Measurements from ENCODE around the gene MAP2. TPM values are rescaled to one million over a fixed set of nuclear protein-coding genes. Genes with fewer than 3 reads are reported as not detected.

Gene MAP2
- total RNA-seq, 4 donors from 2014 or later, result 2.0 to 6.4 (median 2.7) TPM

DNA sequence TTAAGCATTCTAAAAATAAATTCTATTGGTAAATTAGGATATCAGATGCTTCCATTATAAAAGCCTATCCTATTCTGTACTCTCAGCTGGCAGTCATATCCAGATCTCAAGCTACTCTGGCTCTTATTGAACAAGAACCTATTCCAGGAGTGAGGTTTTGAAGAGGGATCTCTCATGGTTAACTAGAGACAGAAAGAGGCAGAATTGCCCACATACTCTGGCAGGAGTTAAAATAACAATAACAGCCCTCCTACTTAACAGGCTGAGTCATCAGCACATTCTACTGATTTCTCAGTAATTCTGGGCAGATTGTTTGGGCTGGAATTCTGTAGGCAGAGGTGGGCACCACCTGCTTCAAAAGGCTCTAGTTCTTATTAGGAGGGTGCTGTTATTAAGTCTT lies 205.8 kb downstream of the MAP2 start:
- intact Hi-C loops (cut with DNase I; ENCODE audit: low total_unique reads), result no loop called here
- Histone ChIP-seq H3K27me3 (no peaks in the 10 kb centered on the region), H3K9me3 (no peaks in the 10 kb centered on the region), H3K36me3 (no peaks in the 10 kb centered on the region), H3K4me3 (no peak overlapping the region), H3K4me1 (no peaks in the 10 kb centered on the region), H3K27ac (no peak overlapping the region)
- in situ Hi-C loops (cut with MboI; ENCODE audit: low pct_ligation_motif_present in 1 of 4, low pct_unique_long_range_greater_than_20kb in 1 of 4, low sequenced_read_pairs in 3 of 4), result no loop called here
- no peak for TF ChIP-seq POLR2A (IDR thresholded peaks at IDR 0.05)
- TF ChIP-seq POLR2AphosphoS5 (IDR thresholded peaks at IDR 0.05), result no peak
- TF ChIP-seq EP300 (IDR thresholded peaks at IDR 0.05; ENCODE audit: low read depth), result no peak
- TF ChIP-seq, protein P1, sequence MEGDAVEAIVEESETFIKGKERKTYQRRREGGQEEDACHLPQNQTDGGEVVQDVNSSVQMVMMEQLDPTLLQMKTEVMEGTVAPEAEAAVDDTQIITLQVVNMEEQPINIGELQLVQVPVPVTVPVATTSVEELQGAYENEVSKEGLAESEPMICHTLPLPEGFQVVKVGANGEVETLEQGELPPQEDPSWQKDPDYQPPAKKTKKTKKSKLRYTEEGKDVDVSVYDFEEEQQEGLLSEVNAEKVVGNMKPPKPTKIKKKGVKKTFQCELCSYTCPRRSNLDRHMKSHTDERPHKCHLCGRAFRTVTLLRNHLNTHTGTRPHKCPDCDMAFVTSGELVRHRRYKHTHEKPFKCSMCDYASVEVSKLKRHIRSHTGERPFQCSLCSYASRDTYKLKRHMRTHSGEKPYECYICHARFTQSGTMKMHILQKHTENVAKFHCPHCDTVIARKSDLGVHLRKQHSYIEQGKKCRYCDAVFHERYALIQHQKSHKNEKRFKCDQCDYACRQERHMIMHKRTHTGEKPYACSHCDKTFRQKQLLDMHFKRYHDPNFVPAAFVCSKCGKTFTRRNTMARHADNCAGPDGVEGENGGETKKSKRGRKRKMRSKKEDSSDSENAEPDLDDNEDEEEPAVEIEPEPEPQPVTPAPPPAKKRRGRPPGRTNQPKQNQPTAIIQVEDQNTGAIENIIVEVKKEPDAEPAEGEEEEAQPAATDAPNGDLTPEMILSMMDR (IDR thresholded peaks at IDR 0.05), result no peak
- no peak for DNase-seq

DNA sequence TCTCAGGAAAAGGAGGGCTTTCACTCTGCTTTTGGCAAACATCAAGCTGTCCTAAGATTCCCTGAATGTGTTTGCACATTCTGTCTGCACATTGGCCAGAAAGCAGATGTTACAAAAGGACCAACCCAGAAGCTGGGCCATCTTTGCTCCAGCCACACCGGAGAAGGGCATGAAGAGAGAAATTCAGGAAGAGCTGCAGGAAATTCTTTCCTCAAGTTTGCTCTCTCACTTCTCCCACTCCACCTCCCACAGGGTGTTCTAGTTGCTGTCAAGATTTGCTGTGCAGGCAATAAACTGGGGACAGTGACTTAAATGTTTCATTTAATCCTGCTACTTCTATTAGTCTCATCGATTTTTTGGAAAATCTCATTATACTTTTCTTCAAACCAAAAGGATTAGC lies 210.1 kb downstream of the MAP2 start:
- Histone ChIP-seq H3K36me3 (no peaks in the 10 kb centered on the region), H3K4me1 (no peaks in the 10 kb centered on the region), H3K27me3 (no peaks in the 10 kb centered on the region), H3K9me3 (no peaks in the 10 kb centered on the region), H3K4me3 (no peak overlapping the region), H3K27ac (no peak overlapping the region)
- in situ Hi-C loops (cut with MboI; ENCODE audit: low pct_ligation_motif_present in 1 of 4, low pct_unique_long_range_greater_than_20kb in 1 of 4, low sequenced_read_pairs in 3 of 4), result no loop called here
- TF ChIP-seq EP300 (IDR thresholded peaks at IDR 0.05; ENCODE audit: low read depth), result no peak
- TF ChIP-seq POLR2A (IDR thresholded peaks at IDR 0.05), result no peak
- TF ChIP-seq, protein P1 (IDR thresholded peaks at IDR 0.05), result no peak
- TF ChIP-seq POLR2AphosphoS5 (IDR thresholded peaks at IDR 0.05), result no peak
- DNase-seq, result no peak
- 66 to 73% methylated on average over 2 of the region's 2 CpGs for WGBS, 2 donors (ENCODE audit: low coverage in 1 of 2)
- intact Hi-C loops (cut with DNase I; ENCODE audit: low total_unique reads), result no loop called here

DNA sequence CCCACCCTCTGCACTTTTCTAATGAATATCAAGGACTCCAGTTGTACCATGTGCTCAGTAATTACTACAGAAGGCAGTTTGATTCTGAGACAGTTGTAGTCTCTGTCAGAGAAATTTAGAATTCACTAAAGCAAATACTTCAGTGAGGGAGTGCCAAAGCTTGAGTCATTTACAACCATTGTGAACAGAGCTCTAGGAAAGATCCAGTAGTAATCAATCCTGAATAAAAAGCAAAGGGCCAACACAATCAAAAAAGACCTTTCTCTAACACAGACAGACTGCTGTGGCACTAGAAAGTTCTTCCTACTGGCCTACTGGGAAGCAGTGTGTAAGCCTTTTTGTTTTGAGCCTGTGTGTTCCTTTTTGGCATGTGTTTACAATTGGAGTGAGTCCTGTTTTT lies 212.2 kb downstream of the MAP2 start:
- intact Hi-C loops (cut with DNase I; ENCODE audit: low total_unique reads) (no loop called here), in situ Hi-C loops (cut with MboI; ENCODE audit: low pct_ligation_motif_present in 1 of 4, low pct_unique_long_range_greater_than_20kb in 1 of 4, low sequenced_read_pairs in 3 of 4) (no loop called here)
- no peaks in the 10 kb centered on the region for H3K9me3 ChIP-seq
- no peaks in the 10 kb centered on the region for H3K4me1 ChIP-seq
- H3K27me3 ChIP-seq, result no peaks in the 10 kb centered on the region
- no peaks in the 10 kb centered on the region for H3K36me3 ChIP-seq
- H3K27ac ChIP-seq, result no peak overlapping the region
- H3K4me3 ChIP-seq, result no peak overlapping the region
- DNase-seq, result no peak
- no peak for TF ChIP-seq EP300 (IDR thresholded peaks at IDR 0.05; ENCODE audit: low read depth)

DNA sequence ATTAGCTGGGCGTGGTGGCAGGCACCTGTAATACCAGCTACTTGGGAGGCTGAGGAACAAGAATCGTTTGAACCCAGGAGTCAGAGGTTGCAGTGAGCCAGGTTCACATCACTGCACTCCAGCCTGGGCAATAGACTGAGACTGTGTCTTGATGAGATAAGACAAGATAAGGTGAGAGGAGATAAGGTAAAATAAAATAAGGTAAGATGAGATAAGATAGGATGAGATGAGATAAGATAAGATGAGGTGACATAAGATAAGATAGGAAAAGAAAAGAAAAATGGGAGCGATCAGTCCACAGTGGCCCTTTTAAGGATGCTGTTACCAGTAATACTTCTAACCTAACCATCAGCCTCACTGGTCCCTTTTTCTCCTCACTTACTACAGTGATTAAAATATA lies 213.4 kb downstream of the MAP2 start:
- intact Hi-C loops (cut with DNase I; ENCODE audit: low total_unique reads) (no loop called here), in situ Hi-C loops (cut with MboI; ENCODE audit: low pct_ligation_motif_present in 1 of 4, low pct_unique_long_range_greater_than_20kb in 1 of 4, low sequenced_read_pairs in 3 of 4) (no loop called here)
- Histone ChIP-seq H3K4me3 (no peak overlapping the region), H3K9me3 (no peaks in the 10 kb centered on the region), H3K27me3 (no peaks in the 10 kb centered on the region), H3K36me3 (no peaks in the 10 kb centered on the region), H3K27ac (no peak overlapping the region), H3K4me1 (no peaks in the 10 kb centered on the region)
- TF ChIP-seq EP300 (IDR thresholded peaks at IDR 0.05; ENCODE audit: low read depth) (no peak), POLR2AphosphoS5 (IDR thresholded peaks at IDR 0.05) (no peak), POLR2A (IDR thresholded peaks at IDR 0.05) (no peak)
- TF ChIP-seq, protein P1 (IDR thresholded peaks at IDR 0.05), result no peak
- 63 to 69% methylated on average over 3 of the region's 3 CpGs for WGBS, 2 donors (ENCODE audit: low coverage in 1 of 2)
- no peak for DNase-seq

DNA sequence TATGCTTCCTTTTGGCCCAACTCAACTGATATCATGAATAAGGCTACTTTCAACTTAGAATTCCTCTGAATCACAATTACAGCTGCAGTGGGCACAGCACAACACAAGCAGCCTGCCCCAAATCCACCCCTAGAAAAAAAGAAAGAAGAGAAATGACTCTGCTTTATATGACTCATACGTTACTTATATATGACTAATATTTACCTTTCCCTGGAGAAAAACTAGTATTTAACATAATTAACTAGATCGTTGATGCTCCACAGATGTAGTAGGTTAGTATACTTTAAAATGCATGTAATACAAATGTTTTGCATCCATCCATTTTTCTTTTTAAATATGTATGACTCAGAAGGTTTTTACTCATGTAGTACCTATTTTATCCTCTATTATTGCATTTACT lies 214.5 kb downstream of the MAP2 start:
- no peaks in the 10 kb centered on the region for H3K9me3 ChIP-seq
- intact Hi-C loops (cut with DNase I; ENCODE audit: low total_unique reads), result no loop called here
- H3K27ac ChIP-seq, result no peak overlapping the region
- TF ChIP-seq POLR2AphosphoS5 (IDR thresholded peaks at IDR 0.05), result no peak
- TF ChIP-seq EP300 (IDR thresholded peaks at IDR 0.05; ENCODE audit: low read depth), result no peak
- TF ChIP-seq POLR2A (IDR thresholded peaks at IDR 0.05), result no peak
- TF ChIP-seq, protein P1 (IDR thresholded peaks at IDR 0.05), result no peak
- no peaks in the 10 kb centered on the region for H3K27me3 ChIP-seq
- DNase-seq, result no peak
- in situ Hi-C loops (cut with MboI; ENCODE audit: low pct_ligation_motif_present in 1 of 4, low pct_unique_long_range_greater_than_20kb in 1 of 4, low sequenced_read_pairs in 3 of 4), result no loop called here
- H3K36me3 ChIP-seq, result no peaks in the 10 kb centered on the region
- WGBS, 2 donors (ENCODE audit: low coverage in 1 of 2), result 50 to 54% methylated on average over 2 of the region's 2 CpGs
- H3K4me1 ChIP-seq, result no peaks in the 10 kb centered on the region
- no peak overlapping the region for H3K4me3 ChIP-seq

Measured in transverse colon (tissue), 4 donors.